ENCODE measurements around the gene ABCA2.

ABCA2 gene

DNA sequence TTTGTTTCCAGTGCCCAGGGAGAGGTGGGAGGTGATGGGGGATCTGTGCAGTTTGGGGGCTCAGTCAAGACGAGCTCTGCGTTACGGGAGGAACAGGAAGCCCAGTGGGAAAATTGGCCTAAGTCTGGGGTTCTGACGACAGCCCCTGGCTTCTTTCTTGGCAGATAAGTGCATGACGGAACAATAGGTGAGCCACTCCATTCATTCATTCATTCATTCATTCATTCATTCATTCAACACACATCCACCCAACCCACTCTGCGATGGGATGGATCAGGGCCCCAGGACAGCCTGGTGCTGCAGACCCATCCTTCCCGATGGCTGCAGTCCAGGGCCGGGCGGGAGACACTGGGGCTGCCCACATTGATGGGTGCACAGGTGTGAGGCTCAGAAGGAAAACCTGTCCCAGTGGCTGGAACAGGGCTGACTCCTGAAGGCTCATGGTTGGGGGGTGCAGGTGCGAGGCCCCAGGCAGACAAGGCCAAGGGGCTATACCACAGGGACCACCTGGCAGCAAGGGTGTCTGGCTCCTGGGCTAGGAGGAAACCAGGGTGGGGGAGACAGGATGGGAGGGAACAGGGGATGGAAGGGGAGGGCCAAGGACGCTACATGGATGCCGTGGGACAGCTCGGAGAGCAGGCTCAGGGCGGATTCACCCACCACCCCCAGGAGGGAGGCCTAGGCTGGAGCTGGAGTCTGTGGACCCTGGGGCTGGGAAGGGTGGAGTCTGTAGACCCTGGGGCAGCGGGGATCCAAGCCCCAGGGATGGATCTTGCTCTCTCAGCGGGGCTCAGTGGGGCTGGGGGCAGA lies 47.2 kb downstream of the ABCA2 start:
- no peak for DNase-seq (ENCODE audit: low read depth)

DNA sequence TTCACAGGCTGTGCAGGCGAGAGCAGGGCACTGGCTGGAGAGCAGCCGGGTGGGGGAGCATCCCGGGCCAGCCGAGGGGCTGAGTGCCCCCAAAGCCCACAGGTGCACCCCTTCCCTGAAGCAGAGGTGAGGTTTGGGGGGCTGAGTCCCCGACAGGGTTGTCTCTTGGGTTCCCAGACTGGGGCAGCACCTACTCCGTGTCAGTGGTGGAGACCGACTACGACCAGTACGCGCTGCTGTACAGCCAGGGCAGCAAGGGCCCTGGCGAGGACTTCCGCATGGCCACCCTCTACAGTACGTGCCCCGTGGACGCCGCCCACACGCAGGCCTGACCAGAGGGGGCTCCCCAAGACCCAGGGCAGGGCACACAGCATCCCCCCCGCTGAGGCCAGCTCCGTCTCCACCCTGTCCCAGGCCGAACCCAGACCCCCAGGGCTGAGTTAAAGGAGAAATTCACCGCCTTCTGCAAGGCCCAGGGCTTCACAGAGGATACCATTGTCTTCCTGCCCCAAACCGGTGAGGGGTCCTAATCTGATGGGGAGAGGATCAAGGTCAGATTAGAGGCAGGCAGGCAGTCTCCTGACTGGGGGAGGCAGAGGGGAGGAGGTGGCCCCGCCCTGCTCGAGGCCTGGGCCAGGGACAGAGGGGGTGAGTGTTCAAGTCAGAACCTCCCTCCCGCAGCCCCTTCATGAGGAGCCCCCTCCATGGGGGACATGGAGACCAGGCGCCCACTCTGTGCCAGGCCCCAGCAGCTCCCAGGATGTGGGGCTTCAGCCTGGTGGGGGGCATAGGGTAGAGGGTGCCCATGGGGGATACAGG lies 48.1 kb downstream of the ABCA2 start:
- no peak for DNase-seq (ENCODE audit: low read depth)

DNA sequence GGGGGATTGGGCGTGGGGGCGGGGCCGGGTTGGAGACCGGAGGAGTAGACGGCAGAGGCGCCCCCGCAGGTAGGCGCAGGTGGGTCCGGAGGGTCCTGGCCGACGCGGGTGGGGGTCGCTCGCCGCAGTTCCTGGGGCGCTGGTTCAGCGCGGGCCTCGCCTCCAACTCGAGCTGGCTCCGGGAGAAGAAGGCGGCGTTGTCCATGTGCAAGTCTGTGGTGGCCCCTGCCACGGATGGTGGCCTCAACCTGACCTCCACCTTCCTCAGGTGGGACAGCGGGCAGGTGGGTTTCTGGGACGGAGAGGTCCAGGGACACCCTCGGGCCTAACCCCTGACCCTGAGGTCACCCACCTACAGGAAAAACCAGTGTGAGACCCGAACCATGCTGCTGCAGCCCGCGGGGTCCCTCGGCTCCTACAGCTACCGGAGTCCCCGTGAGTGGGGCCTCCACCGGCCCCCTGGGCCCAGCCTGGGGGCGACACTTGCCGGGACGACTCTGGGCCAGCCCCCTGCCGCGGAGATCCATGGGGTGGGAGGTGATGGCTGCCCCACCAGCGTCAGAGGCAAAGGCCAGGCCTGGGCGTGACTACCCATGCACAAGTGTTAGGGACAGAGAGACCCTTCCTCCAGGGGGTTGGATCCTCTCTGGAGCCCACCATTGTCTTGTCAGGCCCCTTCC lies 49.0 kb downstream of the ABCA2 start:
- no peak for DNase-seq (ENCODE audit: low read depth)

DNA sequence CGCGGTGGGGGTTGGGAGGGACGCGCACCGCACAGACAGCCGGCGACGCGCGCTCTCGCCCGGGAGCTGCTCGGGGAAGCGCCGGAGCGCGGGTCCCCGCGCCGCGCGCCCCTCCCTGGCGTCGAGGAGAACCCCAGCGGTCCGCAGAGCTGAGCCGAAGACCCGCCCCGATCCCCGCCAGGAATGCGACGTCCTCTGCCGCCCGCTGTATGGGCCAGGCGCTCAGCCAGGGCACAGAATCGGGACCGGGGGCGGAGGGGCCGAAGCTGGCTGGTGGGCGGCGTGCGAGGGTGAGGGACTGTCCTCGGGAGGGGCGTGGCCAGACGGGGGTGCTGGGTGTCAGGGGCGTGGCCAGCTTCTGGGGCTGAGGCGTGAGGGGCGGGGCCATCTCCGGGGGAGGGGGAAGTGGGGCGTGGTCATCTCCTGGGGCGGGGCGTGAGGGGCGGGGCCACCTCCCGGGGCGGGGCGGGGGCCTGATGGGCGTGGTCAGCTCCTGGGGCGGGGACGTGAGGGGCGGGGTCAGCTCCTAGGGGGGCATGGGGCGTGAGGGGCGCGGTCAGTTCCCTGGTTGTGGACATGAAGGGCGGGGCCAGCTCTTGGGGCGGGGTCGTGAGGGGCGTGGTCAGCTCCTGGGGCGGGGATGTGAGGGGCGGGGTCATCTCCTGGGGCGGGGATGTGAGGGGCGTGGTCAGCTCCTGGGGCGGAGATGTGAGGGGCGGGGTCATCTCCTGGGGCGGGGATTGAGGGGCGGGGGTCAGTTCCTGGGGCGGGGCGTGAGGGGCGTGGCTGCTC lies 49.8 kb downstream of the ABCA2 start:
- peak; percentile 53 for DNase-seq (ENCODE audit: low read depth)

DNA sequence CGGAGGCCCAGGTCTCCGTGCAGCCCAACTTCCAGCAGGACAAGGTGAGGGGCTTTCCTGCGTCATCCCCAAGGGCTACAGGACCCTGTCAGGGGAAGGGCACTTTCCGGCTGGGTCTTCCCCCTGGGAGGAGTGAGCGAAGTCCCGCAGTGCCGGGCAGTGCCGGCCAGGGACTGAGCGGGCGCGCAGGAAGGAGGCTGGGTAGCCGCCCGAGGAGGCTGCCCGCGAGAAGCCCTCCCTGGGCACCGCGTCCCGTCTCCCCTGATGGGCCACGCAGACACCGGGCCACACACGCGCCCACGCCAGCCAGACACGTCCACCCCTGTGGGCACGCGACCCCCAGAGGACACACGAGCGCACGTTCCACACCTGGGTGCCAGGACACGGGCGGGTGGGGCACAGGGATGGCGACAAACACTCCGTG lies 50.4 kb downstream of the ABCA2 start:
- DNase-seq (ENCODE audit: low read depth), result no peak

DNA sequence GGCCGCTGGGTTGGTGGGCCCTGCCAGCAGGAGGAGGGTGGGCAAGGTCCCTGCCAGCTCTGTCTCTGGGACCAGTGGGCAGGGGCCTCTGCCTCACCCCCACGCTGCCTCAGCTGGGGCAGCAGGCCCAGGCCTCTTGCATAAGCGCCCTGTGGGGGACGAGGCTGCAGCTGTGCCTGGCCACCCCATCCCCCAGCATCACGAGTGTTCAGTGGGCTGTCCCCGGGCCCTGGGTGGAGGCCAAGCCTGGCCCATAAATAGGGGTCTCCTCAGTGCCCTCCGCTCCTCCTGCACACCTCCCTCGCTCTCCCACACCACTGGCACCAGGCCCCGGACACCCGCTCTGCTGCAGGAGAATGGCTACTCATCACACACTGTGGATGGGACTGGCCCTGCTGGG lies 50.8 kb downstream of the ABCA2 start, which contains the start of gene PTGDS:
Gene PTGDS, plus strand, starts transcription at position 282 of the 400 bp plus-strand sequence. Its CDS starts 75 bp downstream, at position 357.
- no peak for DNase-seq (ENCODE audit: low read depth)

DNA sequence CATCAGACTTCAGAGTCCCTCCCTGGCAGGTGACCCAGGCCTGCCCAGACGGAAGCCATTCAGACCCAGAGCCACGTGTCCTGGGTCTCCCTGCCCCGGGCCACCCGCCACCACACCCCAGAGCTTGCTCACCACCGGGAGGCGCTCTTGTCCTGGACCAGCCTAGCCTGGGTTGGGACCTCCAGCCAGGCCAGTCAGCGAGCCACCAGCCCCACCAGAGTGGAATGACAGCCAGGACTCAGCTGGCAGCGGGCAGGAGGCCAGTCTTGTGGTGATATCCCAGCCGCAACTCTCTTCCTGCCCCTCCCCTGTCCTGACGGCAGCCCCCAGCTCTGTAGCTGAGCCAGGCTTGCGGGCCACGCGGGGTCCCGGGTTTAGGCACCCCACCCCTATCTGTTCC lies 52.4 kb downstream of the ABCA2 start:
- DNase-seq (ENCODE audit: low read depth), result no peak

DNA sequence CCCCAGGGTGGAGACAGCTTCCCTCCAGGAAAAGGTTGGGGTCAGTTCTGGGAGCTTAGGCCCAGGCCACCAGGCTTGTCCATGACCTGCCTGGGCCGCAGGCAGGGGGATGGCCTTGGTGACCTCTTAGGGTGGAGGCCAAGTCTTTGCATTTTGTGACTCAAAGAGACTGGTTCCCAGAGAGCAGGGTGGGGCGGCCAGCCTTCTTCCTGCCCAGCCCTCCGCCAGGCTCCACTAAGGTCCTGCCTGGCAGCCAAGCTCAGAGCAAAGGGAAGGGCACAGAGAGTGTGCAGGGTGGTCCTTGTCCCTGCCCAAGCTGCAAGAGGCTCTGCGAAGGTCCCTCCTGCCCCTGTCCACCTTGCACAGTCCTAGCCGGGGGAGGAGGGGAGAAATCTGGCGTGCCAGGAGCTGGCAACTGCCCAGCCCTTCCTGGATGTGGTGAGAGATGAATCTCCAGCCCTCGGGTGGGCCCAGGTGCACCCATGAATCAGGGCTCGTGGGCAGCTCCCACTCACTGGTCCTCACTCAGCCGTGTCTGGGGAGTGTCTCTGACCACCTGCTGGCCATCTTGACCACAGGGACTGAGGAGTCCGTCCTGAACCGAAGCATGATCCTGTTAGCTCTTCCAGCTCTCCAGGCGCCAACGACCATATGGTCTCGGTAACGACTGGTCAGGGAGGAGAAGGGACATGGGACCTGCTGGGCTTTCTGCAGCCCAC lies 53.1 kb downstream of the ABCA2 start:
- DNase-seq (ENCODE audit: low read depth), result no peak

DNA sequence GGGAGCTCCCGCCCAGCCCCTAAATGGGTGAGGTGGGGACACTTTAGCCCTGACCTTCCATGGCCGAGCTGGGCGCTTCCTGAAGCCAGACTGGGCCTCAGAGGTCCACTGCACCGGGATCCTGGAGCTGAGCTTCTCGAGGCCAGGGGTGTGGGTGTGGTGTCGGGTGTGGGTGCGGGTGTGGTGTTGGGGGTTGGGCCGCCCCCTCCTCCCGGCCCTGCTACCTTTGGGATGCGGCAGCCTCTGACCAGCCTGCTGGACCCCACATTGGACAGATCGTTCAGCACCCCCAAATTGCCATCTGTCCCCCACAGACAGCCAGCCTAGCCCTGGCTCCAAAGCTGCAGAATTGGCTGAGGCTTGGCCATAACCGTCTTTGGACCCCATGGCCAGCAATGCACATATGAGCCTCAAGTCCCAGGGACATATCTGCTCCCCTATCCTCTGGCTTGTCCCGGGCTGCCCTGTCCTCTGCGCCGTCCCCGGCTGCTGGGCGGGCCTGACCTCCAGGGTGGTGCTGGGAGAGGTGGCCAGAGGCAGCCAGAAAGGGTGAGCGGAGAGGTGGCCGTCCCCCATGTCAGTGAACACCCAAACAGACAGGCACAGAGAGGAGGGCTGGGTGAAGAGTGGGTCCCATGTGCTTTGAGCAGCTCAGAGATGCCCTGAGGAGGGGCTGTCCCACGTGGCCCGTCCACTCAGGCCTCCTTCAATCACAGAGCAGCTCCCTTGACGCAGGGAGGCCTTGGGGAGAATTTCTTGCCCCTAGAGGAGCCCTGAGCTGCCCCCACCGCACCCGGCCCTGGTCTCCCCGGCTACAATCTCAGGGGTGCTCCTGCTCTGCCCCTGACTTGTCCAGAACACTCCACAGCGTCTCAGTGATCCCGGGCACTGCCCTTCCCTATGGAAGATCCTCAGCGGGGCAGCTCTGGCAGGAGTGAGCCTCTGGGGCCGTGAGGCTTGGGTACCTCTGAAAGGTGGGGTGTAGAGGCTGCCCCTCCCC lies 54.1 kb downstream of the ABCA2 start:
- no peak for DNase-seq (ENCODE audit: low read depth)

DNA sequence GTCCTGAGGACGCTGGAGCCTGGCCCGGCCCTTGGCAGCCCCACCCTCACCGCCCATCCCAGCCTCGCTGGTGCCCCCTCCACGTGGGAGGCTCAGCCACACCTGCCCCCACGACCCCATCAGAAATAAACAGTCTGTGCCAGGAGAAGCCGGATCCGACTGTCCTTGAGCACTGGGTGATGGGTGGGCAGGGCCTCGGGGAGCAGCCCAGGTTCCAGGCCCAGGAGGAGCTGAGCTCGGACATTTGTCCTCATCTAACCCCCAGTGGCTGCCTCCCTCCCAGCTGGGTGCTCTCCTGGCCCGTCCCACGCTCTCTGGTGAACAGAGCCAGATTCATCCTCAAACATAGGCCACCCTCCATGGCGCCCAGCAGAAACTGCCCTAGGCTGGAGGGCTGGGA lies 55.3 kb downstream of the ABCA2 start:
- no peak for DNase-seq (ENCODE audit: low read depth)

DNA sequence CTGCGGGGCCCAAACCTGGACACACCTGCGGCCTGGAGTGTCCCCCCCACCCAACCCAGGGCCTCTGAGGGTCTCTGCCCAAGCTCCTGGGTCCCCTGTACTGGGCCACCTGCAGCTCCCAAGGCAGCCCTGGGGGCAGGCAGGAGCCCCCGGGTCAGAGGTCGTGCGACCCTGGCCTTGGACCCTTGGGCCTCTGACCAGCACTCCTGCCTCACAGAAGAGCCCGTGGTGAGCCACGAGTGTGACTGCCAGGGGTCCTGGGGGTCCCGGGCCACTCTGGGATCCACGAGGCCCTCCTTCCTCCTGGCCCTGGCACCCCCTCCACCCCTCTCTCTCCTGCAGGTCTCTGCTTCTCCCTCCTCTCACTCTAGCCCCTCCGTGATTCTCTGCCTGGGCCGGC lies 55.7 kb downstream of the ABCA2 start:
- no peak for DNase-seq (ENCODE audit: low read depth)

DNA sequence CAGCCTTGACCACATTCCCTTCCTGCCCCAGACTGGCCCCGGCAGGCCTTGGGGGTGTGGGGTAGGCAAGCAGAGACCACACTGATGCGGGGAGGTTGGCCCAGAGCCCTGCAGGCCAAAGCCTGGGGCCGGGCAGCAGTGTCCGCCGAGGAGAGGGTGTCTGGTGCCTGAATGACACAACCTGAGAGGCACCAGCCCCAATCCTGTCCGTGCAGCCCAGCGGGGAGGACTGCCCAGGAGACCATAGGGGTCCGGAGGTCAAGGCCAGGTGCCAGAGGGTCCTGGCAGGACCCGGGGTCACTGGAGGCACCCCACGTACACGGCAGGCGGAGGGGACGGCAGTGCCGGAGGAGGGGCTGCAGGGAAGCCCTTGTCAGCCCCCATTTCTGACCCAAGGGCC lies 56.3 kb downstream of the ABCA2 start:
- no peak for DNase-seq (ENCODE audit: low read depth)

DNA sequence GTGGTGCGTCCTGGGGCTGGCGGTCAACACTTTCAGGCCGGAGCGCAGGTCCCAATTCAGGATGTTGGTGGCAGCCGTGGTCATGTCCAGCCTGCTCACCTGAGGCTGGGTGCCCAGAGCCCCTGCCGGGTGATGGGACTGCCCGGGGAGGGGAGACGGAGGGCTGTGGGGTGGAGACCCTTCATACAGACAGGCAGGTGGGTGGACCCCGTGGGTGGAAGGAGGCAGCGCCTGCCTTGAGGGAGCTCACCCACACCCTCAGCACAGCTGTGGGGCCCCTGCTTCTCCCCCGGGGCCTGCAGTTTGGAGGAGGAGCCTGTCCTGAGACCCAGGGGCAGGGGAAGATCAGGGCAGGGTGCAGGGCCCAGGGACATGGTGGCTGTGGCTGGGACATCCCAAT lies 57.7 kb downstream of the ABCA2 start:
- DNase-seq (ENCODE audit: low read depth), result no peak

DNA sequence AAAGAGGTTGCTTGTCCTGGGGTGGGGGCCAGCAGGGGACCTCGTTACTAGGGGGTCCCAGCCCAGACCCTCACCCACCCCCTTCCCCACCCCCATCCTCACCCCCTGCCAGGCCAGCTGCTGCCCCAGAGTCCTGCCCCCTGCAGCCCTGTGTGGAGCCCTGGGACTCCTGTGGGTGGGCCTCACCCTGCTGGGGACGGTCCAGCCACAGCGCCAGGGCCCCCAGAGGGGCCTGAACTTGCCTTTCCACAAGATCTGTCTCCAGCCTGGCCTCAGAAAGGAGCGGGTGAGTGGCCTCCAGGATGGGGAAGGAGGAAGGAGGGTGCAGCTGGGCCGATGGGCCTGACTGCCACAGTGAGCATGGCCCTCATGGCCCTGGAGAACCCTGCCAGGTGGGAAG lies 58.3 kb downstream of the ABCA2 start:
- no peak for DNase-seq (ENCODE audit: low read depth)

DNA sequence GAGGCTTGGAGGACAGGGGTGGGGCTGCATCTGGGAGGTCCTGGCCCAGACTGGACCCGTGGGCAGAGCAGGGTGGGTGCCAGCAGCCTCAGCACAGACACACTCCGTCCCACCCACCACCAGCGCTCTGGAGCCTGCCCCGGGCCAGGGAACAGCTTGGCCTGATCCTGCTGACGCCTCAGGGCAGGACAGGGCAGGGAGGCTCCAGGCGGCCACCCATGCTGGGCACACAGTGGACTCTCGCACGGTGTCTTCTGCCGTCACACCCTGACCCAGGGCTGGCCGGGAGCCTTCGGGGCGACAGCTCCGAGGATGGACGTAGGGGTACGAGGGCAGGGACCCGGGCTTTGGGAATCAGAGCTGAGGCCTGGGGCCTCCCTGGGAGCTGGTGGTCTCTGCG lies 58.9 kb downstream of the ABCA2 start:
- no peak for DNase-seq (ENCODE audit: low read depth)

DNA sequence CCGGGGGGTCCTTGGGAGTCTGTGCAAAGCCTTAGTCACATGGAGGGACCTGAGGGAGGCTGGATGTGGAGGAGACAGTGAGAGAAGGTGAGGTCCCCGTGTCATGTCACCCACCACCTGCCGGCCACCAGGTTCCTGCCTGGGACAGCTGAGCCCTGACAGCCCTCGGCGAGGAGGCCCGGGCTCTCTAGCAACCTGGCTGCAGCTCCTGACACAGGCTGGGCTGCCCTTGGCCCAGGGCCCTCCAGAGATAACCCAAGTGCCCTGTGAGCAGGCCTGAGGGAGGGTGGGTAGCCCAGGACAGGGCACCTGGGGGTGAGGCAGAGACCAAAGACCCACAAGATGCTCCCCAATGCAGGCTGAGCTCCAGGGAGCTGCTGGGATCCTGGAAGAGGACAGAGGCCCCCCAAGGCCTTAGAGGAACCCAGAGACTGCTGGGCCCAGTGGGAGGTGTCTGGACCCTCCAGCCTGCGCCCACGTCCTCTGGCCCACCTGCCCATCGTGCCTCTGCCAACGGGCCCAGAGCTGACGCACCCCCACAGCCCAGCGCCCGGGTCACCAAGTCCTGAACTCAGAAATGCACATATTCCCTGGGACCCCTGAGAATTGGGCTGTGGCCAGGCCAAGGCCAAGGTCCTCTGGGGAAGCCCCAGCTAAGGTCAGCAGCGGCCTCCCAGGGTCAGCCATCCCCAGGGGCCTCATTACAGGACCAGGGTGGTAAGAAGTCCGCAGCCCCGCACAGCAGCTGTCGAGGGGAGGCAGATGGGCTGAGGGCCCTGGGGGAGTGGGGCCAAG lies 59.5 kb downstream of the ABCA2 start:
- no peak for DNase-seq (ENCODE audit: low read depth)

DNA sequence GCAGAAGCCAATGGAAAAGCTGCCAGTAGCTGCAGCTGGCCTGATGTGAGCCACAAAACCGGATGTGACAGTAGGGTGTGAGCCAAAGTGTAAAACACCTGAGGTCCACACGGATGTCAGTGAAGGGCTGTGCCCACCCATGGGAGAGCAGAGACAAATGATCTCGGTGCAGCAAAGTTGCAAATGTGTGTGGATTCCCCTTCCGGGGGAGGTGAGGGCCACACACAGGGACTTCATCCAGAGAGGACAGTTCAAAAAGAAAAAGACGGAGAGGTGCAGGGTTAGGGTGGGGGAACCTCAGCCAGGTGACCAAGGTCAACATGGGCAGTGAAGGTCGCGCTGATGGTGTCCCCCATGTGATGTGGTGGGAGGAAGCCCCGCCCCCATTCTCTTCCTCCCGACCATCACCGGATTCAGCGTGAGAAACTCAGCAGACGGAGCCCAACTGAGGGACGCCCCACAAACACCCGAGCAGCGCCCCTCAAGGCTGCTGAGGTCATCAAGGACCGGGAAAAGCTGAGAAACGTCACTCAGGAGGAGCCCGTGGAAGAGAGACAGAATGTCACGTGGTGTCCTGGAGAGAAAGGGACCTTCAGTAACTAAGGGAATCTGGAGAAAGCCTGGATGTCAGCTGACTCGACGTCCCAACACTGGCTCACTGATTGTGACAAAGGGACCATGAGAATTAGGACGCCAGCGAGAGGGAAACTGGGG lies 62.1 kb downstream of the ABCA2 start:
- DNase-seq (ENCODE audit: low read depth), result no peak

DNA sequence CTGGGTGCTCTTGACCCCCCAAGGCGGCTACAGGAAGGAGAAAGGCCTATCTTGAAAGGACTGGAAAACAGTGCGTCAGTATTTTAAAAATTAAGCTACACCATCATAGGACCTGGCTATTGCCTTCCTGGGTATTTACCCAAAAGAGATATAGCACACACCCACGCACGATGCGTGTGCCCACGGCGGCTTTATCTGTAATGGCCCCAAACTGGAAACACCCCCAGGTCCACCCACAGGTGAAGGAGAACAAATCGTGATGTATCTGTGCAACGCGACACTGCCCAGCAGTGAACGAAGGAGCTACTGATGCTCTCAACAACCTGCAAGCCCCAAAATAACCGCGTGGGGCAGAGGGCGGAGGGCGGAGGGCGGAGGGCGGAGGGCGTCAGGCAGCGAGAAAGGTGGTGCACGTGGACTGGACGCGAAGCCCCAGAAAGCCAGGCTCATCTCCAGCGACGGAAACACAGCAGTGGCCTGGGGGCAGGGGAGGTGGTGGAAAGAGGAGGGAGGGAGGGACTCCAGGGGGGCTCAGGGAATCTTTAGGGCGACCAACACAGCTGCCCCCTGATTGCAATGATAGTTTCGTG lies 63.1 kb downstream of the ABCA2 start:
- no peak for DNase-seq (ENCODE audit: low read depth)

All from stimulated activated CD8-positive, alpha-beta memory T cell treated with anti-CD3 and anti-CD28 coated beads, Interleukin-7, amount 100 ng/mL, for 24 hours (primary cell).